Adrenal gland (tissue), 12 donors: ENCODE results near the gene ATP1B1. TPM values are rescaled to one million over a fixed set of nuclear protein-coding genes. Genes with fewer than 3 reads are reported as not detected.

ENCODE experiments used
- DNase-seq, 7 donors: peaks; one replicate each; pipeline ENCODE4 v3.0.0-alpha.2; 2019 to 2020
- H3K27ac ChIP-seq, 5 donors: fragments of 200-600 bp; sonication (generic) in 4 of 5; 1 replicate in 3 of 5; 2 replicates in 2 of 5; pipeline versions ENCODE4 v1.5.1 to v1.8.0; 2016 to 2020; ENCODE audit warnings: mild to moderate bottlenecking in 1 of 5
- H3K27me3 ChIP-seq: fragments of 200-600 bp; 2 replicates; pipeline ENCODE4 v1.8.0; 2021
- H3K36me3 ChIP-seq, 2 donors: fragments of 200-600 bp; replicated peaks in 1 of 2; 1 replicate in 1 of 2; 2 replicates in 1 of 2; pipeline versions ENCODE4 v1.5.1 to v1.8.0; 2018 to 2022
- H3K4me1 ChIP-seq, 2 donors: fragments of 200-600 bp; replicated peaks in 1 of 2; 1 replicate in 1 of 2; 2 replicates in 1 of 2; pipeline versions ENCODE4 v1.5.1 to v1.8.0; 2018 to 2021
- H3K4me3 ChIP-seq, 4 donors: fragments of 200-600 bp; sonication (generic) in 3 of 4; one replicate each; pipeline ENCODE4 v1.5.1; 2016 to 2018
- H3K9me3 ChIP-seq, 3 donors: fragments of 200-600 bp; sonication (generic) in 1 of 3; replicated peaks in 1 of 3; 1 replicate in 2 of 3; 2 replicates in 1 of 3; pipeline versions ENCODE4 v1.5.1 to v1.8.0; 2016 to 2021
- POLR2A ChIP-seq, 2 donors: fragments of 450-650 bp; IDR thresholded peaks; one replicate each; pipeline ENCODE4 v1.6.1; 2017; ENCODE audit warnings: antibody characterized with exemption in 2 of 2, mild to moderate bottlenecking in 2 of 2, moderate library complexity in 1 of 2
- WGBS, 4 donors: extraction: QIAGEN DNeasy Blood & Tissue Kit in 2 of 4; methylation state at CpG; one replicate each; pipeline versions ENCODE4 v1.1.5 to v1.1.7; 2013 to 2017; 5-methylcytosine and 5-hydroxymethylcytosine counted together
- intact Hi-C, 2 donors: fragments of 100-400 bp; cut with DNase I; formaldehyde crosslinking; loops; one replicate each; pipeline versions ENCODE4 v1.14.1 to v1.15.0; 2022 to 2023
- polyA plus RNA-seq, 3 donors: library from polyadenylated mRNA; stranded (reverse); fragments of 200-250 nt in 2 of 3; fragments of 350-450 nt in 1 of 3; fragmentation: Illumina TruSeq in 1 of 3; extraction: RNeasy Lipid Tissue Mini Kit (QIAGEN cat#74804) in 1 of 3; gene quantifications; one replicate each; pipeline ENCODE4 v1.2.3, GENCODE V29; 2013 to 2014
- total RNA-seq, 9 donors: library from RNA; depleted of rRNA in 4 of 9; stranded (reverse); fragments of >200 nt in 4 of 9; fragments of 120-200 nt in 1 of 9; fragmentation: NEBNext Ultra II Directional in 1 of 9; extraction: Animal tissue kit (Norgen Biotek cat#: 25700) in 1 of 9; gene quantifications; one replicate each; pipeline versions ENCODE4 v1.1.0 to v1.2.4, GENCODE V29; 2013 to 2023
- TF ChIP-seq, protein P1 (sequence below), 6 experiments: fragments of 450-650 bp in 4 of 6; fragments of 200-600 bp in 2 of 6; sonication (generic) in 1 of 6; IDR thresholded peaks; 1 replicate in 5 of 6; 2 replicates in 1 of 6; pipeline versions ENCODE4 v1.5.1 to v1.8.0; 2016 to 2021; ENCODE audit warnings: antibody characterized with exemption in 6 of 6, mild to moderate bottlenecking in 2 of 6, moderate library complexity in 1 of 6
- donor health status: healthy with polysubstance abuse.
- donor health status: Bipolar disorder and iron deficiency.
- donor health status: DM: yes; HTN: yes; CAD: no.
- donor health status: DM: no; HTN: no; CAD: no.
- donor health status: DM: no; HTN: no; CAD: no.
- donor health status: DM: yes; HTN: yes; CAD: no.

The ATP1B1 gene
- total and polyA plus RNA-seq, 12 donors, result 51.4 to 187 (median 136) TPM

DNA sequence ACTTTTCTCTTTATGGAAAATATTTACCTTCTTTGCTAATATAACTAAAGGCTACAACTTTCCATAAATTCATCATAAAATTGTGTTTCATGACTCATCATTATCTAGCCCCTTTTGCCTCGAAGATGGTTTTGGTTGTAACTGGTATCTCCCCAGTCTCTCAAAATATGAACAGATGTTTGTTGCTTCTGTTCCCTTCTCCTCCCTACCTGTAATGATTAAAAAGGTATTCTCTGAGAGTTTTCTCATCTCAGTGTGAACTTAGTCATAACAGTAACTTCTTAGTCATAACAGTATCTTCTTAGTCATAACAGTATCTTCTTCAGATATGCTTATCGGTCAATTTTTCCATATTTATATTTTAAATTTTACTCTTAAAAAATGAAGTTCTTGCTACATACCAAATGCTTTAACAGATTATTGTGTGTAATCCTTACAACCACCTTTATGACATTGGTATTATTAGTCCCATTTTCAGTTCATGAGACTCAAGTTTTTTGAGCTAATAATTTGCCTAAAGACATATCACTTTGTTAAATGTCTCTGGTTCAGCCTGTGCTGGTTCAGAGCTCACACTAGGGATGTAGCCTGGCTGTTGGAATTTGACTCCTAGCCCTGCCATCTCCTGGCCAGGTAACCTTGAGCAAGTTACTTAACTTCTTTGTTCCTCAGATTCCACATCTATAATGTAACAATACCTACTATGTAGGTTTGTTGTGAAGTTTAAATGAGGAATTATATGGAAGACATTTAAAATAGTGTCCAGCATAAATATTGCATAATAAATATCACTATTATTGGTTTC, 32.6 kb downstream of the ATP1B1 start:
- DNase-seq, result no peak
- Histone ChIP-seq H3K27ac (no peak overlapping the region), H3K27me3 (no peaks in the 10 kb centered on the region), H3K9me3 (no peaks in the 10 kb centered on the region), H3K4me3 (no peak overlapping the region), H3K36me3 (no peaks in the 10 kb centered on the region), H3K4me1 (peaks cover 0 to 5% of the 10 kb centered on the region in 2 donors)
- WGBS, 4 donors, result 72 to 83% (median 78%) methylated on average over 2 of the region's 2 CpGs
- intact Hi-C loops, result no loop called here
- TF ChIP-seq POLR2A (IDR thresholded peaks at IDR 0.05), result no peak
- TF ChIP-seq, protein P1, sequence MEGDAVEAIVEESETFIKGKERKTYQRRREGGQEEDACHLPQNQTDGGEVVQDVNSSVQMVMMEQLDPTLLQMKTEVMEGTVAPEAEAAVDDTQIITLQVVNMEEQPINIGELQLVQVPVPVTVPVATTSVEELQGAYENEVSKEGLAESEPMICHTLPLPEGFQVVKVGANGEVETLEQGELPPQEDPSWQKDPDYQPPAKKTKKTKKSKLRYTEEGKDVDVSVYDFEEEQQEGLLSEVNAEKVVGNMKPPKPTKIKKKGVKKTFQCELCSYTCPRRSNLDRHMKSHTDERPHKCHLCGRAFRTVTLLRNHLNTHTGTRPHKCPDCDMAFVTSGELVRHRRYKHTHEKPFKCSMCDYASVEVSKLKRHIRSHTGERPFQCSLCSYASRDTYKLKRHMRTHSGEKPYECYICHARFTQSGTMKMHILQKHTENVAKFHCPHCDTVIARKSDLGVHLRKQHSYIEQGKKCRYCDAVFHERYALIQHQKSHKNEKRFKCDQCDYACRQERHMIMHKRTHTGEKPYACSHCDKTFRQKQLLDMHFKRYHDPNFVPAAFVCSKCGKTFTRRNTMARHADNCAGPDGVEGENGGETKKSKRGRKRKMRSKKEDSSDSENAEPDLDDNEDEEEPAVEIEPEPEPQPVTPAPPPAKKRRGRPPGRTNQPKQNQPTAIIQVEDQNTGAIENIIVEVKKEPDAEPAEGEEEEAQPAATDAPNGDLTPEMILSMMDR (IDR thresholded peaks at IDR 0.05), result no peak

DNA sequence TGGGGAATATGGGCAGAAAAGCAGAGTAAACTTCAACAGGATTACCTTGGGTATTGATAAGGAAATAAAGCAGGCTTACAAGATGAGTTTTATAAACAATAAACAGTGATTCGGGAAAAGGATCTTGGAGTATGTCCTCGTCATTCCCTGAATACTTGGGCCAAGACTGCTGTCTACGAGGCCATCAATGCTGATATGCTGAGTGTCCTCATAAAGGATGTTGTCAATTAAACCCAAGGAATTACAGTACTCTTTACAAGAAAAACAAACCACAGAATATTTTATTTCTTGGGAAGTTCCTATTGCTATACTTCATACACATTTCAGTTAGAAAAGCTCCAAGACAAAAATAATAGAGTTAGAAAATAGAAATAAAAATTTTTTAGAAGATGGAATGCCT, 34.9 kb downstream of the ATP1B1 start:
- 76 to 81% (median 79%) methylated on average over 3 of the region's 3 CpGs for WGBS, 4 donors
- TF ChIP-seq POLR2A (IDR thresholded peaks at IDR 0.05), result no peak
- TF ChIP-seq, protein P1 (IDR thresholded peaks at IDR 0.05), result no peak
- DNase-seq, result no peak
- intact Hi-C loops, result no loop called here
- Histone ChIP-seq H3K4me1 (no peaks in the 10 kb centered on the region), H3K9me3 (no peaks in the 10 kb centered on the region), H3K36me3 (no peaks in the 10 kb centered on the region), H3K27ac (no peak overlapping the region), H3K27me3 (no peaks in the 10 kb centered on the region), H3K4me3 (no peak overlapping the region)

- H3K27ac ChIP-seq, result no peak overlapping the region
- TF ChIP-seq POLR2A (IDR thresholded peaks at IDR 0.05), result no peak
- TF ChIP-seq, protein P1 (IDR thresholded peaks at IDR 0.05), result no peak
- no peaks in the 10 kb centered on the region for H3K4me1 ChIP-seq
- intact Hi-C loops, result no loop called here
- H3K27me3 ChIP-seq, result no peaks in the 10 kb centered on the region
- no peaks in the 10 kb centered on the region for H3K36me3 ChIP-seq
- no peaks in the 10 kb centered on the region for H3K9me3 ChIP-seq
- no peak for DNase-seq
- 0 to 67% (median 27%) methylated on average over 1 of the region's 1 CpG for WGBS, 4 donors
- H3K4me3 ChIP-seq, result no peak overlapping the region
Observed at GRCh38 chr1:169142129-169142528, 35.6 kb downstream of the ATP1B1 start.

DNA sequence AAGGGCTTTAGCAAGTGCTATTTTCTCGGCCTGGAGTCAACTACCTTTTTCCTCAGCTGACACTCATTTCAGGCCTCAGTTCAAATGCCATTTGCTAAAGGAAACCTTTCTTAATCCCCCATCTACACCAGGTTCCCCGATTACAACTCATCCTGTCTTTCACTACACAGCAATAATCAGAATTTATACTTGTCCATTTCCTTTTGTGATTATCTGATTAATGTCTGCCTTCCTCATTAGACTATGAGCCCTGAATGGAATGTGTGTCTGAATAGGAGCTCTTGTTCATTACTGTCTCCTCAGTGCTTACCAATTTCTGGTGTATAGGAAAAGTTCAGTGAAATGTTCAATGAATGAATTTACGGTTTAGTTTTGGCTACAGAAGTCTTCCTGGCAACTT, 36.9 kb downstream of the ATP1B1 start:
- WGBS, 4 donors, result 78 to 94% (median 85%) methylated on average over 3 of the region's 3 CpGs

More for the DNA sequence above, 36.9 kb downstream of the ATP1B1 start:
- DNase-seq, result no peak
- no peak for TF ChIP-seq POLR2A (IDR thresholded peaks at IDR 0.05)
- TF ChIP-seq, protein P1 (IDR thresholded peaks at IDR 0.05), result no peak
- intact Hi-C loops, result no loop called here
- Histone ChIP-seq H3K36me3 (no peaks in the 10 kb centered on the region), H3K4me1 (peaks cover 0 to 3% of the 10 kb centered on the region in 2 donors), H3K27me3 (no peaks in the 10 kb centered on the region), H3K9me3 (no peaks in the 10 kb centered on the region), H3K27ac (no peak overlapping the region), H3K4me3 (no peak overlapping the region)
